Naive thymus-derived CD4-positive, alpha-beta T cell (primary cell): Measurements from ENCODE around the gene CAPN9. TPM values are rescaled to one million over a fixed set of nuclear protein-coding genes. Genes with fewer than 3 reads are reported as not detected.

ENCODE experiments used
- ATAC-seq: fragments of 150-1000 bp; cut with Tn5 transposase; 2 replicates; pipeline ENCODE4 v1.10.0; 2021; ENCODE audit warnings: mild to moderate bottlenecking, moderate library complexity
- CTCF ChIA-PET: fragments of 350-600 bp; sonication (Branson Sonifier 250); formaldehyde crosslinking; loops from one replicate; lab custom pipeline; 2021; ENCODE audit warnings: antibody characterized with exemption; lab: Charles Lee
- POLR2A ChIA-PET: fragments of 350-600 bp; sonication (Branson Sonifier 250); formaldehyde crosslinking; loops from one replicate; lab custom pipeline; 2021; ENCODE audit warnings: antibody characterized with exemption, inconsistent platforms; lab: Charles Lee
- DNase-seq, 9 donors: peaks; one replicate each; pipeline versions ENCODE4 v3.0.0 to v3.0.0-alpha.2; 2020 to 2022; ENCODE audit warnings: mixed read lengths in 1 of 9
- H3K27ac ChIP-seq: one replicate; pipeline ENCODE4 v1.7.0; 2013; ENCODE audit warnings: mild to moderate bottlenecking, low read depth, low read length, moderate library complexity
- H3K27me3 ChIP-seq, 2 donors: one replicate each; pipeline ENCODE4 v1.7.0; 2013; ENCODE audit warnings: low read length in 2 of 2, mild to moderate bottlenecking in 2 of 2, moderate library complexity in 2 of 2; ENCODE audit not compliant: control insufficient read depth in 2 of 2, insufficient read depth in 2 of 2
- H3K36me3 ChIP-seq, 3 experiments: 1 replicate in 2 of 3; 2 replicates in 1 of 3; pipeline ENCODE4 v1.7.0; 2013; ENCODE audit warnings: low read length in 3 of 3, mild to moderate bottlenecking in 3 of 3, moderate library complexity in 1 of 3; ENCODE audit not compliant: insufficient read depth in 3 of 3, control insufficient read depth in 2 of 3
- H3K4me1 ChIP-seq, 2 donors: one replicate each; pipeline ENCODE4 v1.7.0; 2013; ENCODE audit warnings: low read length in 2 of 2, mild to moderate bottlenecking in 2 of 2, moderate library complexity in 1 of 2; ENCODE audit not compliant: control insufficient read depth in 2 of 2, insufficient read depth in 2 of 2
- H3K4me3 ChIP-seq: 2 replicates; pipeline ENCODE4 v1.7.0; 2013; ENCODE audit warnings: mild to moderate bottlenecking, low read length
- H3K9me3 ChIP-seq, 3 experiments: 1 replicate in 2 of 3; 2 replicates in 1 of 3; pipeline ENCODE4 v1.7.0; 2013; ENCODE audit warnings: low read length in 3 of 3; ENCODE audit not compliant: control insufficient read depth in 2 of 3
- H3K27ac Mint-ChIP-seq, 9 donors: one replicate each; pipeline ENCODE4 v1.8.0; 2020 to 2022; ENCODE audit warnings: mixed read lengths in 9 of 9, mild to moderate bottlenecking in 8 of 9, moderate library complexity in 5 of 9, inconsistent platforms in 2 of 9
- H3K27me3 Mint-ChIP-seq, 5 donors: one replicate each; pipeline ENCODE4 v1.8.0; 2021 to 2022; ENCODE audit warnings: mixed read lengths in 5 of 5, mild to moderate bottlenecking in 1 of 5
- H3K36me3 Mint-ChIP-seq, 5 donors: one replicate each; pipeline ENCODE4 v1.8.0; 2020 to 2022; ENCODE audit warnings: mixed read lengths in 5 of 5, mild to moderate bottlenecking in 3 of 5, inconsistent platforms in 1 of 5
- H3K4me1 Mint-ChIP-seq, 7 donors: one replicate each; pipeline ENCODE4 v1.8.0; 2020 to 2022; ENCODE audit warnings: mixed read lengths in 7 of 7, mild to moderate bottlenecking in 3 of 7, inconsistent platforms in 1 of 7
- H3K4me3 Mint-ChIP-seq, 10 donors: one replicate each; pipeline ENCODE4 v1.8.0; 2020 to 2022; ENCODE audit warnings: mild to moderate bottlenecking in 10 of 10, mixed read lengths in 10 of 10, moderate library complexity in 6 of 10, inconsistent platforms in 2 of 10
- H3K9me3 Mint-ChIP-seq, 11 donors: one replicate each; pipeline ENCODE4 v1.8.0; 2020 to 2022; ENCODE audit warnings: mixed read lengths in 11 of 11, mild to moderate bottlenecking in 4 of 11, inconsistent platforms in 1 of 11, moderate library complexity in 1 of 11
- intact Hi-C, 2 donors: fragments of 100-400 bp; cut with micrococcal nuclease; formaldehyde crosslinking; loops; one replicate each; pipeline ENCODE4 v1.15.1; 2023
- polyA plus RNA-seq, 2 donors: library from polyadenylated mRNA; unstranded; fragments of 300-500 nt; fragmentation: Illumina TruSeq; gene quantifications; one replicate each; pipeline ENCODE4 v1.2.3, GENCODE V29; 2021
- total RNA-seq, 6 experiments: library from RNA in 5 of 6; stranded (reverse) in 5 of 6; gene quantifications; 1 replicate in 5 of 6; 2 replicates in 1 of 6; pipeline ENCODE4 v1.2.3 and lab custom pipeline; 2021 to 2026

Gene CAPN9
- total and polyA plus RNA-seq, 7 experiments from 2014 or later: 0.12 TPM; not detected in 6

DNA sequence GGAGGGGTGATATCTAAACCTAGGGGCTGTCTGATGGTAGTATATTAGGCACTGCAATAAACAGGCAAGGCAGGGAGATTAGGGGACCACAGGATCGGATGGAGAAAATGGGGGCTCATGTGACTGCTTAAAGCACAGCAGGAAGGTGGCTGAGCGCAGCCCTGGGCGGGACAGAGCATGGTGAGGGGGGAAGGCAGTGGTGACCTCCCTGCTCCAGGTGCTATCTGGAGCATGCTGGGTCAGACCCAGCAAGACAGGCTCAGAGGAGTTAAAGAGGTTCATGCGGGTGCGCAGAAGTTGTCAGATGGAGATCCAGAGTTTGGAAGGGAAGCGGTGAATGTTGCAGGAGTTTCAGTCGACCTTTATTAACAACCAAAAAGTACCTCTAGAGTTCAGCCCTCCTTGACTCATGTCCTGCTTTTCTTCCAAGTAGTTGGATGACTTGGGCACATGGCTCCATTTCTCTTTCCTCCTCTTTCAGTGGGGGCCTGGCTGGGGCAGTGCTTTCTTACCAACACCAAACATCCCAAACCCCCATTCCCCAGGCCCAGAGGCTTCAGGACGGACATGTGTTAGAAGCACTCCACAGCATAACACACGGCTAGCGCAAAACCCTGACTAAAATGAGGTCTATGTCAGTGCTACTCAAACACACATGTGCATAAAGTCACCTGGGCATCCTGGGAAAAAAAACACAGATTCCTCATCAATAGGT is 41.5 kb downstream of the CAPN9 start:
- CTCF ChIA-PET: no interaction called here
- no peak for ATAC-seq
- Histone ChIP-seq H3K27me3 (no peaks in the 10 kb centered on the region), H3K4me3 (no peak overlapping the region), H3K4me1 (no peaks in the 10 kb centered on the region), H3K27ac (no peak overlapping the region), H3K36me3 (no peaks in the 10 kb centered on the region), H3K9me3 (no peaks in the 10 kb centered on the region)
- H3K36me3 Mint-ChIP-seq: no peaks in the 10 kb centered on the region
- DNase-seq: no peak
- H3K27ac Mint-ChIP-seq: no peak overlapping the region
- intact Hi-C loops: no loop called here
- H3K27me3 Mint-ChIP-seq: peaks cover 7 to 22% (median 14%) of the 10 kb centered on the region in 5 donors
- no peaks in the 10 kb centered on the region for H3K4me1 Mint-ChIP-seq
- H3K4me3 Mint-ChIP-seq: no peak overlapping the region
- H3K9me3 Mint-ChIP-seq: peaks cover 0 to 3% (median 0%) of the 10 kb centered on the region in 11 donors
- POLR2A ChIA-PET: no interaction called here

DNA sequence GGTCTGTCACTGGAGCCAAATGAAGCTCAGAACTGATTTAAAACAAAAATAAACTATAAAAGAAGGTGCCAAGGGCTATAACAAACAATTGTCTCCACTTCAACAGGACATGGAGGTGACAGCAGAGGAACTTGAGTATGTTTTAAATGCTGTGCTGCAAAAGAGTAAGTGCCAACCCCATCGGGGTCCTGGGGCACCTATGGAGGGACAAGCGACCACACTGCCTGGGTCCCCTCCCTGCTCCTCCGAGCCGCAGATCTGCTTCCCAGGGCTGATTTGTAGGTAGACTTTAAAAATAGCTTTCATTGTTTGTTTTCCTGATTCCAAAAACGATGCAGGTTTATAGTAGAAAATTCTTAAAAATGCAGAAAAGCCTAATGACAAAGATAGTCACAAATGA is 42.8 kb downstream of the CAPN9 start:
- no peak for ATAC-seq
- Histone ChIP-seq H3K27me3 (no peaks in the 10 kb centered on the region), H3K27ac (no peak overlapping the region), H3K4me1 (no peaks in the 10 kb centered on the region), H3K9me3 (no peaks in the 10 kb centered on the region), H3K36me3 (no peaks in the 10 kb centered on the region), H3K4me3 (no peak overlapping the region)
- ChIA-PET CTCF (no interaction called here), POLR2A (no interaction called here)
- no peaks in the 10 kb centered on the region for H3K36me3 Mint-ChIP-seq
- no peak overlapping the region for H3K27ac Mint-ChIP-seq
- intact Hi-C loops: no loop called here
- no peak overlapping the region for H3K4me3 Mint-ChIP-seq
- H3K27me3 Mint-ChIP-seq: peaks cover 7 to 22% (median 18%) of the 10 kb centered on the region in 5 donors
- no peak for DNase-seq
- no peaks in the 10 kb centered on the region for H3K4me1 Mint-ChIP-seq
- H3K9me3 Mint-ChIP-seq: no peaks in the 10 kb centered on the region

DNA sequence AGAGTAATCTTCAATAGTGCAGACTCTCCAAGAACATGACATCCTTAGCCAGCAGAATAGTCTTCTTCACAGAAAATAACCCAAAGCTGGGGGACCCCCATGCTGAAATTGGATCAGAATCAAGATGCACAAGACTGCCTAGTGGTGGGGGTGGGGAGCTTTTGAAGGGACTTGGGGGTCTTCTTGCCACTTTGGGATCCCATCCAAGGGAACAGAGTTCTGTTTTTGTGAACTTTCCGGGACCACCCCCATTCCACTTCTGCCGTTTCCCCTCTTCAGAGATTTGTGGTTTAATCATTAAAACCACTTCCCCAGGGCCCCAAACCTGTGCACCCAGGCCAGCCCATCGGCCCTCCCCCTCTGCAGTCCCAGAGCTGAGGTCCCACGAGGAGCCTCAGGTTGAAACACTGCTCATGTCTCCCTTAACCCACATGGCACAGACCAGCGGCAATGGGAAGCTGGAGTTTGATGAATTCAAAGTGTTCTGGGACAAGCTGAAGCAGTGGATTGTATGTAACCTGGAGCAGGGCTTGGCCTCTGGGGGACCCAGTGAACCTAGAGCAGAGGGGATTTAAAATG is 44.9 kb downstream of the CAPN9 start:
- peaks cover 4 to 25% (median 18%) of the 10 kb centered on the region in 5 donors for H3K27me3 Mint-ChIP-seq
- no peaks in the 10 kb centered on the region for H3K4me1 ChIP-seq
- no peak overlapping the region for H3K4me3 ChIP-seq
- ATAC-seq: no peak
- H3K9me3 Mint-ChIP-seq: no peaks in the 10 kb centered on the region
- H3K36me3 Mint-ChIP-seq: no peaks in the 10 kb centered on the region
- no peaks in the 10 kb centered on the region for H3K36me3 ChIP-seq
- intact Hi-C loops: no loop called here
- no peaks in the 10 kb centered on the region for H3K27me3 ChIP-seq
- H3K4me1 Mint-ChIP-seq: no peaks in the 10 kb centered on the region
- H3K9me3 ChIP-seq: no peaks in the 10 kb centered on the region
- POLR2A ChIA-PET: no interaction called here
- no peak overlapping the region for H3K4me3 Mint-ChIP-seq
- H3K27ac ChIP-seq: no peak overlapping the region
- no peak for DNase-seq
- H3K27ac Mint-ChIP-seq: no peak overlapping the region
- CTCF ChIA-PET: no interaction called here

DNA sequence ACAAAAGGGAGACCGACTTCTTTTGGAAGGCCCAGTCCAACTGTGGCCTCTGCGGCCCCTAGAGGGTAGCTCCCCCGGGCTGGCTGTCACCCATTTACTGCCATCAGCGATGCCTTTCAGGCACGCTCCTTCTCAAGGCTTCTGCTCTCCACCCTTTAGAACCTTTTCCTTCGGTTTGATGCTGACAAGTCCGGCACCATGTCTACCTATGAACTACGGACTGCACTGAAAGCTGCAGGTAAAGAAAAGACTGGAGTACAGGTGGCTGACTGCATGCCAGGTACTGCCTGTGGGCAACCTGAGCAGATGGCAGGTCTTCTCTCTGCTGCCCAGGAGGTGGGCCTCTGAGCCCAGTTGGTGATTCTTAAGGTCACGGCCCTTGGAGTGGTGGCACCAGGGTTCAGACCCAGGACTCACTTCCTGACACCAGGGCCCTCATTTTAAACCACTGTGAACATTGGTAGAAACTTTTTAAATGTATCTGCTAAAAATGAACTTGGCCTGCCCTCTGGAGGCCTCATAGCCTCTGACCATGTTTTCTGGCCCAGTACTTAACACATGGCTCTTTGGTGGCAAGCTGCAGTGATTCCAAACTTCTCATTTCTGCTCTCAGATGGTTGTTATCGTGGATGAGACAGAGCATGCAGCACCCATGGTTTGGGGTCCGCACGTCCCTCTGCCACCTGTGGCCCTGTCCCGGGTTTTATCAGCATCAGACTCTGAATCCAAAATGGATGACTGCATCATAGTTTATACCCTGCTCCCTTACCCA is 45.7 kb downstream of the CAPN9 start:
- DNase-seq: no peak
- no peak overlapping the region for H3K27ac Mint-ChIP-seq
- H3K4me1 Mint-ChIP-seq: no peaks in the 10 kb centered on the region
- ChIA-PET POLR2A (no interaction called here), CTCF (no interaction called here)
- no peaks in the 10 kb centered on the region for H3K27me3 ChIP-seq
- no peak overlapping the region for H3K4me3 ChIP-seq
- no peak for ATAC-seq
- H3K9me3 Mint-ChIP-seq: no peaks in the 10 kb centered on the region
- H3K4me1 ChIP-seq: no peaks in the 10 kb centered on the region
- H3K27me3 Mint-ChIP-seq: peaks cover 8 to 33% (median 18%) of the 10 kb centered on the region in 5 donors
- intact Hi-C loops: no loop called here
- no peak overlapping the region for H3K4me3 Mint-ChIP-seq
- H3K27ac ChIP-seq: no peak overlapping the region
- H3K9me3 ChIP-seq: no peaks in the 10 kb centered on the region
- no peaks in the 10 kb centered on the region for H3K36me3 Mint-ChIP-seq
- H3K36me3 ChIP-seq: no peaks in the 10 kb centered on the region

DNA sequence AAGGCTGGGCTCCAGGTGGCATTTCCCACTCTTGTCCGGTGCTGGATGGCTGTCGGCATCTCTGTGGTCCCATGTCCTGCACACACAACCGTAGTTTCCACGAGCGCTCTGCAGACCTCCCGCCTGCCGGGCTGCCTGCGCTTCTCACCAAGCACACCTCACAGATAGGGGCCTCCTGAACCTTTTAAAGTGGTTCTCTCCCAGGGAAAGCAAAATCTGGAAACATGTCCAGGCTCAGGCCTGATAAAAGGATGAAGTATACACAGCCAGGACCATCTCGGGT is 46.2 kb downstream of the CAPN9 start:
- CTCF ChIA-PET: no interaction called here
- no peak overlapping the region for H3K27ac Mint-ChIP-seq
- H3K36me3 Mint-ChIP-seq: no peaks in the 10 kb centered on the region
- peaks cover 8 to 34% (median 17%) of the 10 kb centered on the region in 5 donors for H3K27me3 Mint-ChIP-seq
- POLR2A ChIA-PET: no interaction called here
- DNase-seq: no peak
- no peaks in the 10 kb centered on the region for H3K9me3 ChIP-seq
- ATAC-seq: no peak
- H3K9me3 Mint-ChIP-seq: no peaks in the 10 kb centered on the region
- H3K4me3 Mint-ChIP-seq: no peak overlapping the region
- H3K4me1 ChIP-seq: no peaks in the 10 kb centered on the region
- H3K4me3 ChIP-seq: no peak overlapping the region
- H3K27me3 ChIP-seq: no peaks in the 10 kb centered on the region
- no peaks in the 10 kb centered on the region for H3K4me1 Mint-ChIP-seq
- intact Hi-C loops: no loop called here
- no peaks in the 10 kb centered on the region for H3K36me3 ChIP-seq
- H3K27ac ChIP-seq: no peak overlapping the region

DNA sequence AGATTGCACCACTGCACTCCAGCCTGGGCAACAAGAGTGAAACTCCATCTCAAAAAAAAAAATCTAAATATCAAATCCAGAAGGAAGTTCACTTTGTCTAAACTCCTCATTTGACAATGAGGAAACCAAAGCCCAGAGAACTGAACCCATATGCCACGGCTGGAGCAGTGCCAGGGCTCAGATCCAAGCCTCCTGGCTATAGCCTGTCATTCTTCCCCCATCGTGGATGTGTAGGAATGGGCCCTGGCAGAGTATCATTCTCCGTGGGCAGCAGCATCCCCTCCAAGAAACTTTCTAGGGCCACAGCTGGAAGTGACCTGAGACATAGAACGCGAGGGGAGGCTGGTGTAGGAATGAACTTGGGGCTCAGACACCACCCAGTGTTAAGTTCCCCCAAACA is 47.2 kb downstream of the CAPN9 start:
- H3K36me3 Mint-ChIP-seq: no peaks in the 10 kb centered on the region
- no peak overlapping the region for H3K4me3 ChIP-seq
- no peak overlapping the region for H3K27ac ChIP-seq
- ChIA-PET POLR2A (no interaction called here), CTCF (no interaction called here)
- no peak for DNase-seq
- H3K9me3 ChIP-seq: no peaks in the 10 kb centered on the region
- no peaks in the 10 kb centered on the region for H3K36me3 ChIP-seq
- H3K9me3 Mint-ChIP-seq: peaks cover 0 to 3% (median 0%) of the 10 kb centered on the region in 11 donors
- no peaks in the 10 kb centered on the region for H3K4me1 ChIP-seq
- no peaks in the 10 kb centered on the region for H3K27me3 ChIP-seq
- no peaks in the 10 kb centered on the region for H3K4me1 Mint-ChIP-seq
- intact Hi-C loops: no loop called here
- ATAC-seq: no peak
- H3K4me3 Mint-ChIP-seq: no peak overlapping the region
- no peak overlapping the region for H3K27ac Mint-ChIP-seq
- peaks cover 8 to 40% (median 18%) of the 10 kb centered on the region in 5 donors for H3K27me3 Mint-ChIP-seq
